Neutrophil (primary cell): ENCODE measurements around the gene CEP76.
"Not testable (repeated sequence)": the region's sequence is repeated elsewhere in the genome, so short reads cannot be mapped to it uniquely, and the experiment has no call there.

Experiments used
- H3K27ac ChIP-seq: fragments of 200-600 bp; sonication (generic); 2 replicates; pipeline ENCODE4 v1.5.1; 2016; ENCODE audit warnings: mild to moderate bottlenecking, moderate library complexity
- H3K27me3 ChIP-seq: fragments of 200-600 bp; sonication (generic); 2 replicates; pipeline ENCODE4 v1.6.0; 2016; ENCODE audit warnings: mild to moderate bottlenecking
- H3K36me3 ChIP-seq: fragments of 200-600 bp; sonication (generic); 2 replicates; pipeline ENCODE4 v1.5.1; 2017
- H3K4me1 ChIP-seq, 2 experiments: fragments of 200-600 bp in 1 of 2; sonication (generic) in 1 of 2; 1 replicate in 1 of 2; 2 replicates in 1 of 2; pipeline versions ENCODE4 v1.5.1 to v1.6.1; 2013 to 2016; ENCODE audit warnings: low read depth in 1 of 2, low read length in 1 of 2, mild to moderate bottlenecking in 1 of 2, moderate library complexity in 1 of 2; ENCODE audit not compliant: control insufficient read depth in 1 of 2, insufficient read depth in 1 of 2
- H3K4me3 ChIP-seq, 2 experiments: fragments of 200-600 bp in 1 of 2; sonication (generic) in 1 of 2; 1 replicate in 1 of 2; 2 replicates in 1 of 2; pipeline ENCODE4 v1.5.1; 2013 to 2016; ENCODE audit warnings: low read depth in 1 of 2, low read length in 1 of 2, mild to moderate bottlenecking in 1 of 2, moderate library complexity in 1 of 2
- H3K9me3 ChIP-seq: fragments of 200-600 bp; sonication (generic); 2 replicates; pipeline ENCODE4 v1.5.1; 2016
- TF ChIP-seq, protein P1 (sequence below): fragments of 200-600 bp; sonication (generic); IDR thresholded peaks from 2 replicates; pipeline ENCODE4 v1.5.1; 2016; ENCODE audit warnings: antibody characterized with exemption

The CEP76 gene

DNA sequence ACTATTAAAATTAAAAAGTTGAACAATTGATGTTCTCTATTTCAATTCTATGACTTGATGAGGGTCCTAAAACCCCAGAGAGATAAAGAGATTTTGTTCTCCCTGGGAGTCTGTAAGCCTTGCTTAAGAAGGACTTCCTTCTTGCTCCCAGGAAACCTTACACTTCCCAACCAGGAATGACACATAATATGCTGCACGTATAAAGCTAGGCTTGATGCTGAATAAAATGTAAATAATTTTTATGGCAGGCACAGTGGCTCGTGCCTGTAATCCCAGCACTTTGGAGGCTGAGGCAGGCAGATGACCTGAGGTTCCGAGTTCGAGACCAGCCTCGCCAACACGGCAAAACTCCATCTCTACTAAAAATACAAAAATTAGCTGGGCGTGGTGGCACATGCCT lies 72.4 kb downstream of the CEP76 start:
- Histone ChIP-seq H3K27me3 (no peaks in the 10 kb centered on the region), H3K27ac (no peak overlapping the region), H3K36me3 (no peaks in the 10 kb centered on the region), H3K4me3 (no peak overlapping the region), H3K4me1 (peaks cover 0 to 3% of the 10 kb centered on the region in 2 experiments), H3K9me3 (no peaks in the 10 kb centered on the region)
- TF ChIP-seq, protein P1, sequence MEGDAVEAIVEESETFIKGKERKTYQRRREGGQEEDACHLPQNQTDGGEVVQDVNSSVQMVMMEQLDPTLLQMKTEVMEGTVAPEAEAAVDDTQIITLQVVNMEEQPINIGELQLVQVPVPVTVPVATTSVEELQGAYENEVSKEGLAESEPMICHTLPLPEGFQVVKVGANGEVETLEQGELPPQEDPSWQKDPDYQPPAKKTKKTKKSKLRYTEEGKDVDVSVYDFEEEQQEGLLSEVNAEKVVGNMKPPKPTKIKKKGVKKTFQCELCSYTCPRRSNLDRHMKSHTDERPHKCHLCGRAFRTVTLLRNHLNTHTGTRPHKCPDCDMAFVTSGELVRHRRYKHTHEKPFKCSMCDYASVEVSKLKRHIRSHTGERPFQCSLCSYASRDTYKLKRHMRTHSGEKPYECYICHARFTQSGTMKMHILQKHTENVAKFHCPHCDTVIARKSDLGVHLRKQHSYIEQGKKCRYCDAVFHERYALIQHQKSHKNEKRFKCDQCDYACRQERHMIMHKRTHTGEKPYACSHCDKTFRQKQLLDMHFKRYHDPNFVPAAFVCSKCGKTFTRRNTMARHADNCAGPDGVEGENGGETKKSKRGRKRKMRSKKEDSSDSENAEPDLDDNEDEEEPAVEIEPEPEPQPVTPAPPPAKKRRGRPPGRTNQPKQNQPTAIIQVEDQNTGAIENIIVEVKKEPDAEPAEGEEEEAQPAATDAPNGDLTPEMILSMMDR = no peak

DNA sequence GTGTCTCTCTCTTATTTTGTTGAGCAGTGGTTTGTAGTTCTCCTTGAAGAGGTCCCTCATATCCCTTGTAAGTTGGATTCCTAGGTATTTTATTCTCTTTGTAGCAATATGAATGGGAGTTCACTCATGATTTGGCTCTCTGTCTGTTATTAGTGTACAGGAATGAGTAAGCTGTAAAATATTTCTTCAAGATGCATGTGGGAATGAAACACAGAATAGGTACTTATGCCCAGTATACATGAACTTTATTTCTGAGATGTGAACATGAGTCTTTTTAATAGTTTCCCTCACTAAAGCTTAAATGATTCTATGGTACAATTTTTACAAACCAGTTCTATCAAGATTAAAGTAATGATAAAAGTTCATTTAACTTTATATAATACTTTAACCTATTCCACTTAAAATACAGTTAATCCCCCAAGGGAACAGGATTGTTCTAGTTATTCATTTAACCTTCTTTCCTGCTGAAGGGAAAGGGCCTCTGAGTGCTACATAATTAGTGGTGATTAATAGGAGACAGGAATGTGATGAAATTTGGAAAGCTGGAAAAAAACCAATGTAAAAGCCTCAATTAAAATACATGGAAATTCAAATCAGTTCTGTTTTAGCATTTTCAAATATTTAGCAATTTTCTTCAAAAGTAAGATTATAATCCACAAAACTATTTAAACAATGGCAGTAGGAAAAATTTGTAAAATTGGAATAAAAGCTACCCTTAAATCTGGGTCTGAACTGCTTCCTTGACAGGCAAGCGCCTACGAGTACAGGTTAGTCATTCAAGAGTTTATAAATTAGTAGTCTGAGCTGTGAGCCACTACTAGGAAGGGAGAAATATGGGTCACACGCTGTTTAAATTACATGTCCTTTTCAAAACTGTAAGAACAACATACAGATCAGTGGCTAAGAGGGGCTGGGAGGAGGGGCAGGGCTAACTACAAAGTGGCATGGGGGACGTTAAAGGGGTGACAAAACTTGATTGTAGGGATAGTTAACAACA lies 73.5 kb downstream of the CEP76 start:
- no peak overlapping the region for H3K27ac ChIP-seq
- H3K36me3 ChIP-seq = no peaks in the 10 kb centered on the region
- H3K9me3 ChIP-seq = no peaks in the 10 kb centered on the region
- no peaks in the 10 kb centered on the region for H3K27me3 ChIP-seq
- H3K4me1 ChIP-seq = peaks cover 0 to 6% of the 10 kb centered on the region in 2 experiments
- no peak overlapping the region for H3K4me3 ChIP-seq
- TF ChIP-seq, protein P1 = no peak

DNA sequence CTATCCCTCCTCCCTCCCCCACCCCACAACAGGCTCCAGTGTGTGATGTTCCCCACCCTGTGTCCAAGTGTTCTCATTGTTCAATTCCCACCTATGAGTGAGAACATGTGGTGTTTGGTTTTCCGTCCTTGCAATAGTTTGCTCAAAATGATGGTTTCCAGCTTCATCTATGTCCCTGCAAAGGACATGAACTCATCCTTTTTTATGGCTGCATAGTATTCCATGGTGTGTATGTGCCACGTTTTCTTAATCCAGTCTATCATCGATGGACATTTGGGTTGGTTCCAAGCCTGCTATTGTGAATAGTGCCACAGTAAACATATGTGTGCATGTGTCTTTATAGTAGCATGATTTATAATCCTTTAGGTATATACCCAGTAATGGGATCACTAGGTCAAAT lies 75.3 kb downstream of the CEP76 start:
- H3K4me3 ChIP-seq, H3K36me3 ChIP-seq, H3K4me1 ChIP-seq, H3K27me3 ChIP-seq, H3K9me3 ChIP-seq, H3K27ac ChIP-seq: not testable (repeated sequence)

DNA sequence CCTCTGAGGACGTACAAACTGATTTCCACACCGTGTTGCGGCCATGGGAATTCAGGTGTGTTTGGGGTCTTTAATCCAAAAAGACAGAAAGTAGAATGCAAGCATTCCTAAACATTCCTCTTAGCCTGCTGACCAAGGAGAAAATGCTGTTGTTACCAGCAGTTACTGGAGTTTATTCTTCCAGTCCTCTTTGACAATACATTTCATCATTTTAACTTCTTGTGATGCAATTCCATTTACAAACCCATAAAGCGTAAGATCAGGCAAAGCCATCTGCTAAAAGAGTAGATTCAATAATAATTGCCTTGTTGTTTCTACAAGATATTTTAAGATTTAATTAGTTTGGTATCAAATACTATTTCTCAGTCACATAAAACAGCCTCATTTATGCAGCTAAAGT lies 77.3 kb downstream of the CEP76 start:
- Histone ChIP-seq H3K36me3 (no peaks in the 10 kb centered on the region), H3K4me3 (no peak overlapping the region), H3K4me1 (peaks cover 0 to 6% of the 10 kb centered on the region in 2 experiments), H3K27ac (no peak overlapping the region), H3K27me3 (no peaks in the 10 kb centered on the region), H3K9me3 (no peaks in the 10 kb centered on the region)
- TF ChIP-seq, protein P1 = no peak
